Peyer's patch (tissue), 4 donors: ENCODE measurements around the gene CNTF. TPM values are rescaled to one million over a fixed set of nuclear protein-coding genes. Genes with fewer than 3 reads are reported as not detected.
"Not testable (repeated sequence)": the region's sequence is repeated elsewhere in the genome, so short reads cannot be mapped to it uniquely, and the experiment has no call there.

Experiments used
- DNase-seq, 3 donors: peaks; one replicate each; pipeline ENCODE4 v3.0.0-alpha.2; 2017 to 2019
- H3K27ac ChIP-seq, 4 donors: fragments of 200-600 bp; sonication (generic); one replicate each; pipeline ENCODE4 v1.5.1; 2016 to 2019
- H3K27me3 ChIP-seq, 2 donors: fragments of 200-600 bp; sonication (generic); one replicate each; pipeline ENCODE4 v1.5.1; 2019
- H3K36me3 ChIP-seq, 3 donors: fragments of 200-600 bp; sonication (generic); one replicate each; pipeline ENCODE4 v1.5.1; 2016 to 2019
- H3K4me1 ChIP-seq, 4 donors: fragments of 200-600 bp; sonication (generic); one replicate each; pipeline ENCODE4 v1.5.1; 2016 to 2019
- H3K4me3 ChIP-seq, 4 donors: fragments of 200-600 bp; sonication (generic); 1 replicate in 3 of 4; 2 replicates in 1 of 4; pipeline ENCODE4 v1.5.1; 2016 to 2019; ENCODE audit warnings: mild to moderate bottlenecking in 1 of 4
- H3K9me3 ChIP-seq, 4 donors: fragments of 200-600 bp; sonication (generic); one replicate each; pipeline ENCODE4 v1.5.1; 2016 to 2019; ENCODE audit warnings: mild to moderate bottlenecking in 1 of 4
- CTCF ChIP-seq, 6 experiments: fragments of 450-650 bp in 4 of 6; fragments of 200-600 bp in 2 of 6; sonication (generic) in 1 of 6; IDR thresholded peaks; one replicate each; pipeline ENCODE4 v1.5.1; 2017 to 2019; ENCODE audit warnings: antibody characterized with exemption in 6 of 6, mild to moderate bottlenecking in 3 of 6, moderate library complexity in 1 of 6
- POLR2A ChIP-seq, 2 donors: fragments of 450-650 bp; IDR thresholded peaks; one replicate each; pipeline ENCODE4 v1.5.1; 2017; ENCODE audit warnings: antibody characterized with exemption in 2 of 2, mild to moderate bottlenecking in 2 of 2, moderate library complexity in 2 of 2
- total RNA-seq, 4 donors: library from RNA; depleted of rRNA; stranded (reverse); fragments of >200 nt; gene quantifications; one replicate each; pipeline ENCODE4 v1.1.0, GENCODE V29; 2016

CNTF gene
- 1 to 10 TPM in 3 of 4 donors, not detected in 1; 3.5 to 6.8 (median 5.3) TPM for total RNA-seq

- H3K9me3 ChIP-seq = no peaks in the 10 kb centered on the region
Observed at GRCh38 chr11:58622344-58622743, at the start of gene CNTF. CNTF (plus strand) TSS chr11:58622665; CDS start chr11:58622753, 88 bp downstream.

GRCh38 chr11:58572906-58573305 lies 49.6 kb upstream of the CNTF start:
- peaks cover 0 to 16% (median 0%) of the 10 kb centered on the region in 3 donors for H3K36me3 ChIP-seq
- H3K9me3 ChIP-seq, DNase-seq, H3K27me3 ChIP-seq: not testable (repeated sequence)
- peak overlapping the region in 2 of 4 donors; percentile 6 to 8 for H3K4me3 ChIP-seq
- H3K4me1 ChIP-seq = peaks cover 0 to 32% (median 16%) of the 10 kb centered on the region in 4 donors
- peak overlapping the region in 3 of 4 donors; percentile 100 for H3K27ac ChIP-seq

More at GRCh38 chr11:58622344-58622743, at the start of gene CNTF:
- no peak within 1 kb of the TSS for H3K4me3 ChIP-seq
- H3K27me3 ChIP-seq = no peaks in the 10 kb centered on the region
- peaks cover 0 to 79% (median 0%) of the 10 kb centered on the region in 3 donors for H3K36me3 ChIP-seq
- no peak within 1 kb of the TSS for H3K27ac ChIP-seq
- no peaks in the 10 kb centered on the region for H3K4me1 ChIP-seq
- TF ChIP-seq CTCF (IDR thresholded peaks at IDR 0.05) = no peak
- no peak for TF ChIP-seq POLR2A (IDR thresholded peaks at IDR 0.05)
- DNase-seq = no peak

- H3K36me3 ChIP-seq = peaks cover 0 to 14% (median 0%) of the 10 kb centered on the region in 3 donors
- no peaks in the 10 kb centered on the region for H3K9me3 ChIP-seq
- peak overlapping the region; percentile 69 to 100 (median 100) for H3K27ac ChIP-seq
- H3K4me3 ChIP-seq = peak overlapping the region in 2 of 4 donors; percentile 9 to 19
- no peaks in the 10 kb centered on the region for H3K27me3 ChIP-seq
- TF ChIP-seq CTCF (IDR thresholded peaks at IDR 0.05) (no peak), POLR2A (IDR thresholded peaks at IDR 0.05) (no peak)
- H3K4me1 ChIP-seq = peaks cover 0 to 32% (median 15%) of the 10 kb centered on the region in 4 donors
- peak in 2 of 3 donors; percentile 62 to 69 for DNase-seq
Observed at GRCh38 chr11:58573451-58574104, 48.9 kb upstream of the CNTF start.

GRCh38 chr11:58574881-58575280 lies 47.6 kb upstream of the CNTF start:
- peaks cover 0 to 32% (median 15%) of the 10 kb centered on the region in 4 donors for H3K4me1 ChIP-seq

GRCh38 chr11:58575377-58576020 lies 47.0 kb upstream of the CNTF start, which contains the start of gene LPXN:
LPXN (minus strand) TSS chr11:58575856; CDS start chr11:58575772, 84 bp downstream.
- Histone ChIP-seq H3K9me3 (no peaks in the 10 kb centered on the region), H3K4me3 (peak within 1 kb of the TSS; percentile 44 to 93 (median 90)), H3K36me3 (no peaks in the 10 kb centered on the region), H3K27me3 (no peaks in the 10 kb centered on the region), H3K4me1 (peaks cover 0 to 35% (median 15%) of the 10 kb centered on the region in 4 donors), H3K27ac (peak within 1 kb of the TSS; percentile 98 to 100 (median 100))
- TF ChIP-seq POLR2A (IDR thresholded peaks at IDR 0.05) (peak in 1 of 2 donors; percentile 29), CTCF (IDR thresholded peaks at IDR 0.05) (no peak)
- DNase-seq = peak in 2 of 3 donors; percentile 85 to 86

More at GRCh38 chr11:58574881-58575280, 47.6 kb upstream of the CNTF start:
- Histone ChIP-seq H3K4me3 (peak overlapping the region; percentile 24 to 44 (median 37)), H3K27me3 (no peaks in the 10 kb centered on the region), H3K36me3 (peaks cover 0 to under 1% (median 0%) of the 10 kb centered on the region in 3 donors), H3K9me3 (no peaks in the 10 kb centered on the region), H3K27ac (peak overlapping the region; percentile 75 to 100 (median 100))
- no peak for DNase-seq
- TF ChIP-seq POLR2A (IDR thresholded peaks at IDR 0.05) (no peak), CTCF (IDR thresholded peaks at IDR 0.05) (no peak)
